ENCODE data around the gene NUB1.

The NUB1 gene

GRCh38 chr7:151378496-151379192 lies 37.0 kb downstream of the NUB1 start:
- no peak for DNase-seq

GRCh38 chr7:151379193-151379520 lies 37.5 kb downstream of the NUB1 start:
- no peak for DNase-seq

GRCh38 chr7:151379534-151380198 lies 38.1 kb downstream of the NUB1 start:
- no peak for DNase-seq

GRCh38 chr7:151380199-151381097 lies 38.8 kb downstream of the NUB1 start:
- no peak for DNase-seq

- no peak for DNase-seq
Measured at GRCh38 chr7:151381098-151381347, 39.4 kb downstream of the NUB1 start.

GRCh38 chr7:151381348-151382078 lies 39.9 kb downstream of the NUB1 start:
- DNase-seq, result peak; percentile 48

- no peak for DNase-seq
Measured at GRCh38 chr7:151382079-151382885, 40.7 kb downstream of the NUB1 start.

GRCh38 chr7:151383638-151384351 lies 42.2 kb downstream of the NUB1 start:
- DNase-seq, result no peak

- no peak for DNase-seq
Measured at GRCh38 chr7:151384352-151384697, 42.7 kb downstream of the NUB1 start.

GRCh38 chr7:151384776-151385625 lies 43.4 kb downstream of the NUB1 start:
- DNase-seq, result no peak

GRCh38 chr7:151385626-151386300 lies 44.2 kb downstream of the NUB1 start:
- DNase-seq, result no peak

- no peak for DNase-seq
Measured at GRCh38 chr7:151386301-151387160, 44.9 kb downstream of the NUB1 start.

- no peak for DNase-seq
Measured at GRCh38 chr7:151387161-151388006, 45.8 kb downstream of the NUB1 start.

- DNase-seq, result no peak
Measured at GRCh38 chr7:151388007-151388297, 46.3 kb downstream of the NUB1 start.

GRCh38 chr7:151388430-151388829 lies 46.8 kb downstream of the NUB1 start:
- DNase-seq, result no peak

- DNase-seq, result no peak
Measured at GRCh38 chr7:151389096-151389767, 47.6 kb downstream of the NUB1 start.

- DNase-seq, result no peak
Measured at GRCh38 chr7:151389768-151390597, 48.4 kb downstream of the NUB1 start.

All from activated naive CD4-positive, alpha-beta T cell treated with anti-CD3 and anti-CD28 coated beads, Interleukin-2, amount 50 U/mL, for 16 hours (primary cell).